GM23338 (cell line): ENCODE data around the gene IL2. TPM values are rescaled to one million over a fixed set of nuclear protein-coding genes. Genes with fewer than 3 reads are reported as not detected.

Experiments used
- ATAC-seq: fragments of 200-7000 bp; cut with Tn5 transposase; 3 replicates; pipeline ENCODE4 v1.9.1; 2020
- DNase-seq: peaks from one replicate; pipeline ENCODE4 v3.0.0-alpha.2; 2015; ENCODE audit warnings: low spot score
- H2AFZ ChIP-seq: fragments of 200-600 bp; sonication (generic); 2 replicates; pipeline ENCODE4 v1.8.0; 2016; ENCODE audit warnings: antibody characterized with exemption, mild to moderate bottlenecking, moderate library complexity
- H3F3A ChIP-seq: fragments of 200-600 bp; sonication (generic); replicated peaks from 2 replicates; pipeline ENCODE4 v1.8.0; 2017; ENCODE audit warnings: antibody characterized with exemption, mixed run types, low read depth
- H3K27ac ChIP-seq: fragments of 200-600 bp; sonication (generic); 2 replicates; pipeline ENCODE4 v1.6.1; 2016; ENCODE audit warnings: low read depth
- H3K27me3 ChIP-seq: fragments of 200-600 bp; sonication (generic); 2 replicates; pipeline ENCODE4 v1.8.0; 2016; ENCODE audit warnings: mild to moderate bottlenecking, mixed run types, moderate library complexity; ENCODE audit not compliant: insufficient read depth
- H3K36me3 ChIP-seq: fragments of 200-600 bp; sonication (generic); 2 replicates; pipeline ENCODE4 v1.8.0; 2016; ENCODE audit warnings: mild to moderate bottlenecking; ENCODE audit not compliant: insufficient read depth
- H3K4me1 ChIP-seq: fragments of 200-600 bp; sonication (generic); 2 replicates; pipeline ENCODE4 v1.8.0; 2016; ENCODE audit warnings: mild to moderate bottlenecking, moderate library complexity; ENCODE audit not compliant: insufficient read depth
- H3K4me2 ChIP-seq: fragments of 200-600 bp; sonication (generic); 2 replicates; pipeline ENCODE4 v1.7.1; 2017; ENCODE audit warnings: mixed run types
- H3K4me3 ChIP-seq: fragments of 200-600 bp; sonication (generic); 2 replicates; pipeline ENCODE4 v1.6.1; 2016; ENCODE audit warnings: mixed run types
- H3K79me2 ChIP-seq: fragments of 200-600 bp; sonication (generic); replicated peaks from 2 replicates; pipeline ENCODE4 v1.8.0; 2017; ENCODE audit warnings: mild to moderate bottlenecking; ENCODE audit not compliant: insufficient read depth
- H3K9me2 ChIP-seq: fragments of 200-600 bp; sonication (generic); 2 replicates; pipeline ENCODE4 v1.8.0; 2017; ENCODE audit not compliant: insufficient read depth
- H4K20me1 ChIP-seq: fragments of 200-600 bp; sonication (generic); replicated peaks from 2 replicates; pipeline ENCODE4 v1.8.0; 2017; ENCODE audit warnings: mild to moderate bottlenecking; ENCODE audit not compliant: insufficient read depth
- H3K27ac Mint-ChIP-seq: 2 replicates; pipeline ENCODE4 v1.8.0; 2020; ENCODE audit warnings: inconsistent platforms, mild to moderate bottlenecking, moderate library complexity, mixed read lengths
- H3K27me3 Mint-ChIP-seq: 3 replicates; pipeline ENCODE4 v1.8.0; 2022; ENCODE audit warnings: low read depth, mild to moderate bottlenecking, moderate library complexity, mixed read lengths, inconsistent platforms; ENCODE audit not compliant: insufficient read depth, poor library complexity
- H3K36me3 Mint-ChIP-seq: 3 replicates; pipeline ENCODE4 v1.8.0; 2021; ENCODE audit warnings: low read depth, mild to moderate bottlenecking, inconsistent platforms, moderate library complexity, mixed read lengths
- H3K4me1 Mint-ChIP-seq: 3 replicates; pipeline ENCODE4 v1.8.0; 2020; ENCODE audit warnings: mild to moderate bottlenecking, inconsistent platforms, mixed read lengths
- H3K4me3 Mint-ChIP-seq: 3 replicates; pipeline ENCODE4 v1.8.0; 2021; ENCODE audit warnings: moderate library complexity, mild to moderate bottlenecking, inconsistent platforms, mixed read lengths
- H3K9me3 Mint-ChIP-seq: 3 replicates; pipeline ENCODE4 v1.8.0; 2020; ENCODE audit warnings: moderate library complexity, mild to moderate bottlenecking, inconsistent platforms, mixed read lengths
- CREB1 ChIP-seq: fragments of 250-450 bp; sonication (Bioruptor Pico); IDR thresholded peaks from 2 replicates; pipeline ENCODE4 v1.5.0; 2020; ENCODE audit warnings: low read depth, mild to moderate bottlenecking, moderate library complexity
- NANOG ChIP-seq: IDR thresholded peaks from 2 replicates; pipeline ENCODE4 v1.6.1; 2016; ENCODE audit warnings: antibody characterized with exemption, borderline replicate concordance
- ZNF114 ChIP-seq: fragments of 250-450 bp; sonication (Bioruptor Pico); IDR thresholded peaks from 2 replicates; pipeline ENCODE4 v1.5.0; 2020; ENCODE audit warnings: mild to moderate bottlenecking, moderate library complexity
- polyA plus RNA-seq: library from polyadenylated mRNA; unstranded; fragments of >200 nt; fragmentation: Nextera tagmentation; extraction: Ambion mirVana; gene quantifications from 2 replicates; pipeline ENCODE4 v1.2.1, GENCODE V29; 2016
- total RNA-seq: library from RNA; depleted of rRNA; stranded (reverse); fragments of >200 nt; shearing (Covaris generic); gene quantifications from 2 replicates; pipeline ENCODE4 v1.2.3, GENCODE V29; 2014
- TF ChIP-seq, protein P1 (sequence below): IDR thresholded peaks from one replicate; pipeline ENCODE4 v1.6.1; 2018; ENCODE audit warnings: antibody characterized with exemption; ENCODE audit not compliant: unreplicated experiment
- TF ChIP-seq, protein P2 (sequence below), 2 experiments: fragments of 200-600 bp in 1 of 2; sonication (generic) in 1 of 2; conservative IDR thresholded peaks; 2 replicates each; pipeline versions ENCODE4 v1.5.1 to v1.6.1; 2016 to 2017; ENCODE audit warnings: antibody characterized with exemption in 2 of 2, low read depth in 2 of 2, mild to moderate bottlenecking in 2 of 2, moderate library complexity in 1 of 2
- TF ChIP-seq, protein P3 (sequence below): fragments of 250-450 bp; sonication (Bioruptor Pico); IDR thresholded peaks from 2 replicates; pipeline ENCODE4 v1.5.0; 2020; ENCODE audit warnings: mild to moderate bottlenecking, moderate library complexity

The IL2 gene
- total and polyA plus RNA-seq, 2 experiments from 2014 or later = not detected

DNA sequence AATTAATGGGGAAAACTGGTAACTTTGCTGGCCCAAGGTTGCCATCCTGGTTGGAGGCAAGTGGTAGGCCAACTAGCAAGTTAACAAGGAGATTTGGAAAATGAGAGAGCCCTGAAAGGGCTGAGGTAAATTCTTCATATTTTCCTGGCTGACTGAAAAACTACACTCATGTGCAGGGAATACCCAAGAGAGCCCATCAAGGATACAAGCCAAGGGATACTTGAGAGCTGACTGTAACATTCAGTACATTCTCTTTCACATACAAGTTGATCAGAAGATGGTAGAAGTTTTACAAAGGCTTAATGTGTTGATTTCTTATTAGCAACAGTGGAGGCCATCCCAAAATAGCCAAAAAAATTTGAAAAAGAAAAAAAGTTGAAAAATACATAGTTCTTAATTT, 33.3 kb downstream of the IL2 start (continued):
- TF ChIP-seq, protein P1, sequence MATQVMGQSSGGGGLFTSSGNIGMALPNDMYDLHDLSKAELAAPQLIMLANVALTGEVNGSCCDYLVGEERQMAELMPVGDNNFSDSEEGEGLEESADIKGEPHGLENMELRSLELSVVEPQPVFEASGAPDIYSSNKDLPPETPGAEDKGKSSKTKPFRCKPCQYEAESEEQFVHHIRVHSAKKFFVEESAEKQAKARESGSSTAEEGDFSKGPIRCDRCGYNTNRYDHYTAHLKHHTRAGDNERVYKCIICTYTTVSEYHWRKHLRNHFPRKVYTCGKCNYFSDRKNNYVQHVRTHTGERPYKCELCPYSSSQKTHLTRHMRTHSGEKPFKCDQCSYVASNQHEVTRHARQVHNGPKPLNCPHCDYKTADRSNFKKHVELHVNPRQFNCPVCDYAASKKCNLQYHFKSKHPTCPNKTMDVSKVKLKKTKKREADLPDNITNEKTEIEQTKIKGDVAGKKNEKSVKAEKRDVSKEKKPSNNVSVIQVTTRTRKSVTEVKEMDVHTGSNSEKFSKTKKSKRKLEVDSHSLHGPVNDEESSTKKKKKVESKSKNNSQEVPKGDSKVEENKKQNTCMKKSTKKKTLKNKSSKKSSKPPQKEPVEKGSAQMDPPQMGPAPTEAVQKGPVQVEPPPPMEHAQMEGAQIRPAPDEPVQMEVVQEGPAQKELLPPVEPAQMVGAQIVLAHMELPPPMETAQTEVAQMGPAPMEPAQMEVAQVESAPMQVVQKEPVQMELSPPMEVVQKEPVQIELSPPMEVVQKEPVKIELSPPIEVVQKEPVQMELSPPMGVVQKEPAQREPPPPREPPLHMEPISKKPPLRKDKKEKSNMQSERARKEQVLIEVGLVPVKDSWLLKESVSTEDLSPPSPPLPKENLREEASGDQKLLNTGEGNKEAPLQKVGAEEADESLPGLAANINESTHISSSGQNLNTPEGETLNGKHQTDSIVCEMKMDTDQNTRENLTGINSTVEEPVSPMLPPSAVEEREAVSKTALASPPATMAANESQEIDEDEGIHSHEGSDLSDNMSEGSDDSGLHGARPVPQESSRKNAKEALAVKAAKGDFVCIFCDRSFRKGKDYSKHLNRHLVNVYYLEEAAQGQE = no peak
- TF ChIP-seq NANOG = no peak
- no peak for TF ChIP-seq CREB1 (CRISPR knock-in tag)
- TF ChIP-seq ZNF114 (CRISPR knock-in tag) = no peak
- TF ChIP-seq, protein P2, sequence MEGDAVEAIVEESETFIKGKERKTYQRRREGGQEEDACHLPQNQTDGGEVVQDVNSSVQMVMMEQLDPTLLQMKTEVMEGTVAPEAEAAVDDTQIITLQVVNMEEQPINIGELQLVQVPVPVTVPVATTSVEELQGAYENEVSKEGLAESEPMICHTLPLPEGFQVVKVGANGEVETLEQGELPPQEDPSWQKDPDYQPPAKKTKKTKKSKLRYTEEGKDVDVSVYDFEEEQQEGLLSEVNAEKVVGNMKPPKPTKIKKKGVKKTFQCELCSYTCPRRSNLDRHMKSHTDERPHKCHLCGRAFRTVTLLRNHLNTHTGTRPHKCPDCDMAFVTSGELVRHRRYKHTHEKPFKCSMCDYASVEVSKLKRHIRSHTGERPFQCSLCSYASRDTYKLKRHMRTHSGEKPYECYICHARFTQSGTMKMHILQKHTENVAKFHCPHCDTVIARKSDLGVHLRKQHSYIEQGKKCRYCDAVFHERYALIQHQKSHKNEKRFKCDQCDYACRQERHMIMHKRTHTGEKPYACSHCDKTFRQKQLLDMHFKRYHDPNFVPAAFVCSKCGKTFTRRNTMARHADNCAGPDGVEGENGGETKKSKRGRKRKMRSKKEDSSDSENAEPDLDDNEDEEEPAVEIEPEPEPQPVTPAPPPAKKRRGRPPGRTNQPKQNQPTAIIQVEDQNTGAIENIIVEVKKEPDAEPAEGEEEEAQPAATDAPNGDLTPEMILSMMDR (conservative IDR thresholded peaks at IDR 0.05; ENCODE audit: low read depth in 2 of 2) = no peak

DNA sequence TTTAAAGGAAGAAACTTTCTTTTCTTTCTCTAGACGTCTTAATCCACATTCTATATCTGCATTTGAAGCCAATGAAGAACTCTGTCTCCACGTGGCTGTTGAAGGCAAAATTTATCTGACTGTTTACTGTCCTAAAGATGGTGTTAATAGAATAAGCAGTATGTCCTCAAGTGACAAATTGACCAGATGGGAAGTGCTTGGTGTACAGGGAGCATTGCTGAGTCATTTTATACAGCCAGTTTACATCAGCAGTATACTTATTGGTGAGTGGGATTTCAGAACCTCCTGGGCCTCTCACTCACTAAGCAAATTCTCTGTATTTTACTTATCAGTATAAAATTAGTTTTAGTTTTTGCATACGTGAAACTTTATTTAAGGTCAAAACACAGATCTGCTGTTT, 44.0 kb downstream of the IL2 start:
- H4K20me1 ChIP-seq = no peaks in the 10 kb centered on the region
- ATAC-seq = no peak
- no peak overlapping the region for H3K4me2 ChIP-seq
- no peaks in the 10 kb centered on the region for H3K9me3 Mint-ChIP-seq
- H3K27me3 ChIP-seq = no peaks in the 10 kb centered on the region
- H3K27ac Mint-ChIP-seq = peak overlapping the region; percentile 31
- H3K4me3 Mint-ChIP-seq = no peak overlapping the region
- H3K4me3 ChIP-seq = no peak overlapping the region
- H3F3A ChIP-seq = no peaks in the 10 kb centered on the region
- DNase-seq = no peak
- H3K4me1 Mint-ChIP-seq = peaks cover 2% of the 10 kb centered on the region; the same call in 1 of the 3 replicates
- 0 out of 2 replicates have a peak, but pooled peaks cover 2% of the 10 kb centered on the region for H3K4me1 ChIP-seq
- H2AFZ ChIP-seq = peak overlapping the region; percentile 54
- no peaks in the 10 kb centered on the region for H3K9me2 ChIP-seq
- no peaks in the 10 kb centered on the region for H3K36me3 ChIP-seq
- no peak overlapping the region for H3K27ac ChIP-seq
- no peaks in the 10 kb centered on the region for H3K79me2 ChIP-seq
- peaks cover 3% of the 10 kb centered on the region for H3K27me3 Mint-ChIP-seq
- TF ChIP-seq, protein P3, sequence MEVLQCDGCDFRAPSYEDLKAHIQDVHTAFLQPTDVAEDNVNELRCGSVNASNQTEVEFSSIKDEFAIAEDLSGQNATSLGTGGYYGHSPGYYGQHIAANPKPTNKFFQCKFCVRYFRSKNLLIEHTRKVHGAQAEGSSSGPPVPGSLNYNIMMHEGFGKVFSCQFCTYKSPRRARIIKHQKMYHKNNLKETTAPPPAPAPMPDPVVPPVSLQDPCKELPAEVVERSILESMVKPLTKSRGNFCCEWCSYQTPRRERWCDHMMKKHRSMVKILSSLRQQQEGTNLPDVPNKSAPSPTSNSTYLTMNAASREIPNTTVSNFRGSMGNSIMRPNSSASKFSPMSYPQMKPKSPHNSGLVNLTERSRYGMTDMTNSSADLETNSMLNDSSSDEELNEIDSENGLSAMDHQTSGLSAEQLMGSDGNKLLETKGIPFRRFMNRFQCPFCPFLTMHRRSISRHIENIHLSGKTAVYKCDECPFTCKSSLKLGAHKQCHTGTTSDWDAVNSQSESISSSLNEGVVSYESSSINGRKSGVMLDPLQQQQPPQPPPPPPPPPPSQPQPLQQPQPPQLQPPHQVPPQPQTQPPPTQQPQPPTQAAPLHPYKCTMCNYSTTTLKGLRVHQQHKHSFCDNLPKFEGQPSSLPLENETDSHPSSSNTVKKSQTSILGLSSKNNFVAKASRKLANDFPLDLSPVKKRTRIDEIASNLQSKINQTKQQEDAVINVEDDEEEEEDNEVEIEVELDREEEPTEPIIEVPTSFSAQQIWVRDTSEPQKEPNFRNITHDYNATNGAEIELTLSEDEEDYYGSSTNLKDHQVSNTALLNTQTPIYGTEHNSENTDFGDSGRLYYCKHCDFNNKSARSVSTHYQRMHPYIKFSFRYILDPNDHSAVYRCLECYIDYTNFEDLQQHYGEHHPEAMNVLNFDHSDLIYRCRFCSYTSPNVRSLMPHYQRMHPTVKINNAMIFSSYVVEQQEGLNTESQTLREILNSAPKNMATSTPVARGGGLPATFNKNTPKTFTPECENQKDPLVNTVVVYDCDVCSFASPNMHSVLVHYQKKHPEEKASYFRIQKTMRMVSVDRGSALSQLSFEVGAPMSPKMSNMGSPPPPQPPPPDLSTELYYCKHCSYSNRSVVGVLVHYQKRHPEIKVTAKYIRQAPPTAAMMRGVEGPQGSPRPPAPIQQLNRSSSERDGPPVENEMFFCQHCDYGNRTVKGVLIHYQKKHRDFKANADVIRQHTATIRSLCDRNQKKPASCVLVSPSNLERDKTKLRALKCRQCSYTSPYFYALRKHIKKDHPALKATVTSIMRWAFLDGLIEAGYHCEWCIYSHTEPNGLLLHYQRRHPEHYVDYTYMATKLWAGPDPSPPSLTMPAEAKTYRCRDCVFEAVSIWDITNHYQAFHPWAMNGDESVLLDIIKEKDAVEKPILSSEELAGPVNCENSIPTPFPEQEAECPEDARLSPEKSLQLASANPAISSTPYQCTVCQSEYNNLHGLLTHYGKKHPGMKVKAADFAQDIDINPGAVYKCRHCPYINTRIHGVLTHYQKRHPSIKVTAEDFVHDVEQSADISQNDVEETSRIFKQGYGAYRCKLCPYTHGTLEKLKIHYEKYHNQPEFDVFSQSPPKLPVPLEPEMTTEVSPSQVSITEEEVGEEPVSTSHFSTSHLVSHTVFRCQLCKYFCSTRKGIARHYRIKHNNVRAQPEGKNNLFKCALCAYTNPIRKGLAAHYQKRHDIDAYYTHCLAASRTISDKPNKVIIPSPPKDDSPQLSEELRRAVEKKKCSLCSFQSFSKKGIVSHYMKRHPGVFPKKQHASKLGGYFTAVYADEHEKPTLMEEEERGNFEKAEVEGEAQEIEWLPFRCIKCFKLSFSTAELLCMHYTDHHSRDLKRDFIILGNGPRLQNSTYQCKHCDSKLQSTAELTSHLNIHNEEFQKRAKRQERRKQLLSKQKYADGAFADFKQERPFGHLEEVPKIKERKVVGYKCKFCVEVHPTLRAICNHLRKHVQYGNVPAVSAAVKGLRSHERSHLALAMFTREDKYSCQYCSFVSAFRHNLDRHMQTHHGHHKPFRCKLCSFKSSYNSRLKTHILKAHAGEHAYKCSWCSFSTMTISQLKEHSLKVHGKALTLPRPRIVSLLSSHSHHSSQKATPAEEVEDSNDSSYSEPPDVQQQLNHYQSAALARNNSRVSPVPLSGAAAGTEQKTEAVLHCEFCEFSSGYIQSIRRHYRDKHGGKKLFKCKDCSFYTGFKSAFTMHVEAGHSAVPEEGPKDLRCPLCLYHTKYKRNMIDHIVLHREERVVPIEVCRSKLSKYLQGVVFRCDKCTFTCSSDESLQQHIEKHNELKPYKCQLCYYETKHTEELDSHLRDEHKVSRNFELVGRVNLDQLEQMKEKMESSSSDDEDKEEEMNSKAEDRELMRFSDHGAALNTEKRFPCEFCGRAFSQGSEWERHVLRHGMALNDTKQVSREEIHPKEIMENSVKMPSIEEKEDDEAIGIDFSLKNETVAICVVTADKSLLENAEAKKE (CRISPR knock-in tag) = no peak
- H3K36me3 Mint-ChIP-seq = no peaks in the 10 kb centered on the region
